ENCODE results near the gene APBB2.

DNA sequence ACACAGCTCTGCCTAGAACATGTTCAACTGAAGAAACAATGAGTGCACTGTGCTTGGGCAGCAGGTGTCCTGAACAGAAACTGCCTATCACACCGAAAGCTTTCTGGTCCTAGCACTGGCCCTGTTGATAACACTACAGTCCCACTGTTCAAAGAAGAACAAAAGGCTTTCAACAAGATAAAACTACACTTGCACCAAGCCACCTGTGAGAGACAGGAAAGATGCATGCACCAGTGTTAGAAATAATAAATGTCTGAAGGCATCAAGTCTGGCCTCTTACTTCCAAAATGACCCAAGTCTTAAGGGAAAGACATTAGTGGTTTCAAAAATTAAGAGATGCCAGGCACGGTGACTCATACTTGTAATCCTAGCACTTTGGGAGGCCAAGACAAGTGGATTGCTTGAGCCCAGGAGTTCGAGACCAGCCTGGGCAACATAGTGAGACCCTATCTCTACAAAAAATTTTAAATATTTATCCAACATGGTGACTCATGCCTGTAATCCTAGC is 68.7 kb downstream of the APBB2 start:
- no peak for TF ChIP-seq POLR2A (IDR thresholded peaks at IDR 0.05)
- TF ChIP-seq, protein P1, sequence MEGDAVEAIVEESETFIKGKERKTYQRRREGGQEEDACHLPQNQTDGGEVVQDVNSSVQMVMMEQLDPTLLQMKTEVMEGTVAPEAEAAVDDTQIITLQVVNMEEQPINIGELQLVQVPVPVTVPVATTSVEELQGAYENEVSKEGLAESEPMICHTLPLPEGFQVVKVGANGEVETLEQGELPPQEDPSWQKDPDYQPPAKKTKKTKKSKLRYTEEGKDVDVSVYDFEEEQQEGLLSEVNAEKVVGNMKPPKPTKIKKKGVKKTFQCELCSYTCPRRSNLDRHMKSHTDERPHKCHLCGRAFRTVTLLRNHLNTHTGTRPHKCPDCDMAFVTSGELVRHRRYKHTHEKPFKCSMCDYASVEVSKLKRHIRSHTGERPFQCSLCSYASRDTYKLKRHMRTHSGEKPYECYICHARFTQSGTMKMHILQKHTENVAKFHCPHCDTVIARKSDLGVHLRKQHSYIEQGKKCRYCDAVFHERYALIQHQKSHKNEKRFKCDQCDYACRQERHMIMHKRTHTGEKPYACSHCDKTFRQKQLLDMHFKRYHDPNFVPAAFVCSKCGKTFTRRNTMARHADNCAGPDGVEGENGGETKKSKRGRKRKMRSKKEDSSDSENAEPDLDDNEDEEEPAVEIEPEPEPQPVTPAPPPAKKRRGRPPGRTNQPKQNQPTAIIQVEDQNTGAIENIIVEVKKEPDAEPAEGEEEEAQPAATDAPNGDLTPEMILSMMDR (IDR thresholded peaks at IDR 0.05), result no peak
